ENCODE data around the gene ACP5.

ACP5 gene

DNA sequence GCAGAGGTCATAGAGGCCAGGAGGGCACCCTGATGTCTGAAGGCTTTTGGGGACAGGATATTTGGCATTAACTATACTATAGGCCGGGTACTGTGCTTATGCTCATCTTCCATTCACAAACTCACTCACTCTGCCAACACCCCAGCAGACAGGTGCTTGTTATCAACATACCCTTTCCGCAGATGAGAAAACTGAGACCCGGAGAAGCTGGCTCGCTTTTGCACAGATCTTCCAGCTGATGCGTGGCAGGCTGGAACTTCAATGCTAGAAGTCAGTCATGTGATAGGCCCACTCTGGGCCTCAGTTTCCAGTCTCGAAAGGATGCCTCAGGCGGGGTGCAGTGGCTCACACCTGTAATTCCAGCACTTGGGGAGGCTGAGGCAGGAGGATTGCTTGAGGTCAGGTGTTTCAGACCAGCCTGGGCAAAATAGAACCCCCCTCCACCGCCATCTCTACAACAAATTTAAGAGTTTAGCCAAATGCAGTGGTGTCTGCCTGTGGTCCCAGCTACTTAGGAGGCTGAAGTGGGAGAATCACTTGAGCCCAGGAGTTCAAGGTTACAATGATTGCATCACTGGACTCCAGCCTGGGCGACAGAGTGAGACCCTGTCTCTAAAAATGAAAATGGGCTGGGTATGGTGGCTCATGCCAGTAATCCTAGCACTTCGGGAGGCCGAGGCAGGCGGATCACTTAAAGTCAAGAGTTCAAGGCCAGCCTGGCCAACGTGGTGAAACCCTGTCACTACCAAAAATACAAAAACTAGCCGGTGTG is 29.3 kb downstream of the ACP5 start:
- no peak for DNase-seq

DNA sequence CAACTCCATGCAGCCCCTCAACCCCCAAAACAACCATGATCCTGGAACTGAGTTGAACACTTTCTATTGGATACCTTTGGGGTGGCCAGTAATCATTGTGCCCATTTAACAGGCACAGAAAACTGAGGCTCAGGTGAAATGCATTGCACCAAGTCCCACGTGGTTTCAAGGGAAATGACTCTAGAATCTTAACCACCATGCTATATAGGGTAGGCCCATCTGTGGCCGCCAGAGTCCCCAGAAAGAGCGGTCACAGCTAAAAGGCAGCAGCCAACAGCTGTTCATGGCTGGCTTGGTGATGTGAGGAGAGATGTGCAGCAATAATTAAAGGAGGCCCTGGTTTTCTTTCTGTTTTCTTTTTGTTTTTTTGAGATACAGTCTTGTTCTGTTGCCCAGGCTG is 36.2 kb downstream of the ACP5 start:
- DNase-seq, result no peak

DNA sequence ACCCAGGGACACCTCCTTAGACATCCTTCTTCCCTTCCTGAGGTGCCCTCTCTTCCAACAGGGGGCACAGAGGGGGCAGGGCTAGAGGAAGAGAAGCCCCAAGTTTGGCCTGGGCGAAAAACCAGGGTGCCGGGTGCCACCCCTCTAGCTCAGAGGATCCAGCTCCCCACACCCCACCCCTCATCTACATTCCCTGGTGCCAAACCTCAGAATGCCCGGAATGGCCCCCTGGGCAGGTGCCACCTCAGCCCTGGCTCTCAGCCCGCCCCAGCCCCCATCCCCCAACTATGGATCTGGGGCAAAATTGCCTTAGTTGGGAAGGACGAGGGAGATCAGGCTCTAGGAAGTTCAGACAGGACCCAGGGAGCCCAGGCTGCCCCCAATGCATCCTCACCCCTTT is 36.8 kb downstream of the ACP5 start:
- DNase-seq, result no peak

DNA sequence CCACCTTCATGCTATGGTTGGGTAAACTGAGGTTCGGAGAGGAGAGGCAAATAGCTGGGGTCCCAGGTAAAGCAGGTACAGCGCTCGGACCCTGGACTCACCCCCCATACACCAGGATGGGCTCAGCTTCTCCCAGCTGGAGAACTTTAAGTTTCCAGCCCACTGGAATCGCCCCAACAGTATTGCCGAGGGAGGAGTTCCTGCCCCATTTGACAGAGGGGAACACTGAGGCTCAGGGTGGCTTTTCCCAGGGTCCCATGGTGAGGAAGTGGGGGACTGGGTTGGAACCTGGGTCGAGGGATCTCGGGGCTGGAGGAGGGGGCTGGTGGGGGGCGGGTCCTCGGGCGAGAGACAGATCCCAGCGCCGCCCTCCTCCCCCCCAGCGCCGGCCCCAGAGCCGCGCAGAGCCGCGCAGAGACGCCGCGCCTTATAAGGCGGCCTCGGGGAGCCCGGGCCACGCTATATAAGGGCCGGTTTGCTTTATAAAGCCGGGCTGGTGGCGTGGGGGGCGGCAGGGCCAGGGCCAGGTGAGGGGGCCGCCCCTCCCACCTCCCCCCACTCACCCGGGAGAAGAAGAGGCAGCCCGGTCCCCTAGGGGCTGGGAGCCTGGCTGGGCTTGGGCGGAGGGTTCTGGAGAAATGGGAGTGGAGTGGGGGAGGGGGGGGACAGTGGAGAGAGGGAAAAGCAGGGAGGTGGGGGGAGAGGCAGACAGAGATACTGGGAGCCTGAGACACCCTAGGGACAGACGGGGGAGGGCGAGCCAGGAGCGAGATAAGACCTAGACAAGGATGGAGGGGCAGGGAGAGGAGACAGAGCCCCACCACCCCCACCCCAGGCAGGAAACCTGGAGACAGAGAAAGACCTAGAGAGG is 37.7 kb downstream of the ACP5 start:
- DNase-seq, result peak; percentile 21

DNA sequence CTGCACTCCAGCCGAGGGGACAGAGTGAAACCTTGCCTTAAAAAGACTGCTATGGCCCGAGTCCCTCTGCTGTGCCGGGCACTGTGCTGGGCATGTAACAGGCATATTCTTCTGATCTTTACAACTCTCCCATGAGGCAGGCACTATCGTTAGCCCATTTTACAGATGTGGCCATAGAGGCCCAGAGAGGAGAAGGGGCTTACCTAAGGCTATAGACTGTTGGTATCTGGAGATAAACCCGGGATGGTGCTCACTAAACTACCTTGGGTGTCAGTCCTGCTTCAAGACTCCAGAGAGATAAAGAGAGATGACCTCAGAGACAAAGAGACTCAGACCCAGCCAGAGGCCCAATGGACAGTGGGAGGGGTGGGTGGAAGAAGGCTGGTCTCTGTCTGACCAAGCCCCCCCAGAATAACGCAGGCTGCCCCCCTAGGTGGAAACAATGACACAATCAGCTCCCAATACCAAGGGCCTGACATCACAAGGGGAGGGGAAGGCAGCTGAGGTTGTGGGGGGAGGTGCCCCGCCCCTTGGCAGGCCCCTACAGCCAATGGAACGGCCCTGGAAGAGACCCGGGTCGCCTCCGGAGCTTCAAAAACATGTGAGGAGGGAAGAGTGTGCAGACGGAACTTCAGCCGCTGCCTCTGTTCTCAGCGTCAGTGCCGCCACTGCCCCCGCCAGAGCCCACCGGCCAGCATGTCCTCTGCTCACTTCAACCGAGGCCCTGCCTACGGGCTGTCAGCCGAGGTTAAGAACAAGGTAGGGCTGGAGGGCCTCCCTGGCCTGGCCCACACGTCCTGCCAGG is 39.0 kb downstream of the ACP5 start, which contains the start of gene CNN1:
CNN1 (plus strand) TSS at position 620 of the 805 bp plus-strand sequence; CDS start at position 697, 77 bp downstream.
- peak; percentile 24 for DNase-seq

DNA sequence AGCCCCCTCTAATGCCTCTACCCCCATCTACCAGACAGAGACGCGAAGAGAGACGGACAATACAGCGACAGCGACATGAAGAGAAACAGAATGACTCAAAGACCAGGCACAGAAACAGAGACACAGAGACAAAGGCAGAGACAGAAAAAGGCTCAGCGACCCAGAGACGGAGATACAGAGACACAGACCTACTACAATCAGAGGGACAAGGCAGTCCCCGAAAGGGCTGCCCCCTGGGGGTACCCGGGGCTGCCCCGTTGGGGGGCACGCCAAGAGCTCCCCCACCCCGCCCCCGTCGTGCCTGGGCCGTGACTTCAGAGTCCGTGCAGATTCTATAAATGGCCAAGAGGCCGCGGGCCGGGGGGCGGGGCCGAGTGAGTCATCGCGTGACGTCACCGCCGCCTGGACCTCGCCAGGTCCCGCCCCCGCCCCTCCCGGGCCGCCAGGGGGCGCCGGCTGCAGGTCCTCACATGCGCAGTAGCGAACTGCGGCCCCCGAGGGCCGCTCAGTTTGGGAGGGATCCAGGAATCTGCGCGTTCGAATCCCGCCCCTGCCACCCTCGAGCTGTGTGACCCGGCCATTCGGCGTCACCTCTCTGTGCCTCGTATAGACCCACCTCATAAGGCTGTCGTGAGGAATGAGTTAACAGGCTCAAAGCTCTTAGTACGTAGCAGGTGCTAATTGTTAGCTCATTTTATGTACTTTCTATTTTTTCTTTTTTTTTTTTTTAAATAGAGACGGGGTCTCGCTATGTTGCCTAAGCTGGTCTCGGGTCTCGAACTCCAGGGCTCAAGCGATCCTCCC is 41.5 kb downstream of the ACP5 start:
- DNase-seq, result peak; percentile 88

DNA sequence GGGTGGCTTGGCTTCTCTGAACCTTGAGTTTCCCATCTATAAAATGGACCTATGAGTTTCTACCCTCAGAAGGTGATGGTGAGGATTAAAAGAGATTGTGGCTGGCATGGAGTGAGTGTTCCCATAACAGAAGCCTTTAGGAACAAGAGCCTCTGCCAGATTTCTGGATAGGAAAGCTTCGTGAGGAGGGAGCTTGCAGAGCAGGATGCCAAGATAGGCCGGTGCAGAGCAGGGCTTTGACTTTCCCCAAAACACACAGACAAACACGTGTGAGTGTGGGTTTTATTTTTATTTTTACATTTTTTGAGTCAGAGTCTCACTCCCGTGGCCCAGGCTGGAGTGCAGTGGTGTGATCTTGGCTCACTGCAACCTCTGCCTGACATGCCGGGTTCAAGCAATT is 42.5 kb downstream of the ACP5 start:
- DNase-seq, result no peak

DNA sequence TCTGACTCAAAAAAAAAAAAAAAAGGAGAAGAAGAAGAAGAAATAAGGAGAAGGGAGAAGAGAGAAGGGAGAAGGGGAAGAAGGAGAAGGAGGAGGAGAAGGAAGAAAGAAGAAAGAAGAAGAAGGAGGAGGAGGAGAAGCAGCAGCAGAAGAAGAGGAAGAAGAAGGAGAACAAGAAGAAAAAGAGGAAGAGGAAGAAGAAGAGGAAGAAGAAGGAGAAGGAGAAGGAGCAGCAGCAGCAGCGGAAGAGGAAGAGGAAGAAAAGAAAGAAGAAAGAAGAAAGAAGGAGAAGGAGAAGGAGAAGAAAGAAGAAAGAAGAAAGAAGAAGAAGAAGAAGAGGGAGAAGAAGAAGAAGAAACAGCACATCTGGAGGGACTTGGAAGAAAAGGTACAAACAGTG is 42.9 kb downstream of the ACP5 start:
- no peak for DNase-seq

DNA sequence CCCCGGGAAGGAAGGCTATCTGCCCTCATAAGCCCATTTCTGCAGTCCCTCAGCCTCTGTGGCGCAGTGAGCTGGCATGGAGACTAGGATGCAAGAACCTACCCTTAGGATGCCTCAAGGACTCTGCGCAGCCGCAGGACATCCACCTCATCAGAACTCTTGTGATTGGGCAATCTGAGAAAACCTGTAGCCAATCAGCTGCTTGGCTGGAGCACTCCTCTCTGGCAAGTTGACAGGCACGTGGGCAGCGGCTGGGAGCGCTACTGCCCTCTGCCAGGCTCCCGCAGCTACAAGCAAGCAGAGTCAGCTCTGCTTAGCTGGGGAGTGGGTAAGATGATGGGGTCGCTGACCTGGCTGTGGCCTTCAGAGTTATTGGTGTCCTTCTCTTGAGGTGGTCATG is 47.0 kb downstream of the ACP5 start:
- peak; percentile 95 for DNase-seq

DNA sequence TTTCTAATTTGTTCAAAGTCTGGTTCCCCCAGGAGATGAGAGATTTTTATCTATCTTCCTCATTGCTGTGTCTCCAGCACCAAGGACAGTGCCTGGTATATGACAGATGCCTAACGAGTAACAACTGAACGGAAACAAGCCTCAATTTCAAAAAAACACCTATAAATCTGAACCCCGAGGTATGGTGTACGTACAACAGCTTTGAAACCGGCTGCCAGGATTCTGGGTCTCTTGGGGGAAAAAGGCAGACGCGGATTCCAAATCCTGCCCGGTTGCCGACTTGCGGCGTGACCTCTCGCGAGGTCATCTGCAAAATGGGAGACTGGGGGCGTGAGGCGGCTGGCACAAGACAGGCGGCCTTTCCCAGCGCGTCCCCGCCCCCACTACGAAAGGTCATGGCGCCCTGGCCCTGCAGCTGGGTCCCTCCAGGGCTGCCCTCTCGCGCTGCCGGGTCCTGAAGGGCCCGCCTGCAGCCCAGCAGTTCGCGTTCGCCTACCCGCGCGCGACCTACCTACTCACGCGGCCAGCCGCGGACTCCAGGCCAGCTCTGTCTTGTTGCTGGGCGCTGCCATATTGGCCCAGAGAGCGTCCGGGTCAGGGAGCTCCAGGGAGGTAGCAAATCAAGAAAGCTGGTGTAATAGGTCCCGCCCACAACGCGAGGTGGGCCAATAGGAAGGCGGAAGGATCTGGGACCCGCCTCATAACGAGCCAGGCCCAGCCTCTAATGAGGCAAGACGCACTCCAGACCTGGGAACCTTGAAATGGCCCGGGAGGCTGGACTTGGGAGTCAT is 48.7 kb downstream of the ACP5 start, which contains the start of gene ECSIT:
ECSIT (minus strand) TSS at position 584 of the 791 bp plus-strand sequence. CDS start 9,964 bp downstream, outside the sequence.
- peak; percentile 98 for DNase-seq

Data from NCI-H82 (cell line).